ENCODE results near the gene NOP16. TPM values are rescaled to one million over a fixed set of nuclear protein-coding genes. Genes with fewer than 3 reads are reported as not detected.

The NOP16 gene
- total and polyA plus RNA-seq, 11 donors, result 9.3 to 83.4 (median 15.9) TPM

GRCh38 chr5:176339304-176339703, 49.1 kb downstream of the NOP16 start:
- no peak for ATAC-seq
- no peaks in the 10 kb centered on the region for H3K27me3 ChIP-seq
- DNase-seq, result no peak
- 94 to 97% (median 95%) methylated on average over 5 of the region's 5 CpGs for WGBS, 4 donors
- TF ChIP-seq CTCF (IDR thresholded peaks at IDR 0.05) (no peak), POLR2A (IDR thresholded peaks at IDR 0.05) (no peak)
- peaks cover 0 to 2% (median 0%) of the 10 kb centered on the region in 12 donors for H3K9me3 ChIP-seq
- H3K4me3 ChIP-seq, result no peak overlapping the region
- intact Hi-C loops (cut with DNase I), result no loop called here
- H3K4me1 ChIP-seq, result no peaks in the 10 kb centered on the region
- H3K27ac ChIP-seq, result no peak overlapping the region
- H3K36me3 ChIP-seq, result peaks cover 0 to 48% (median 15%) of the 10 kb centered on the region in 9 donors

DNA sequence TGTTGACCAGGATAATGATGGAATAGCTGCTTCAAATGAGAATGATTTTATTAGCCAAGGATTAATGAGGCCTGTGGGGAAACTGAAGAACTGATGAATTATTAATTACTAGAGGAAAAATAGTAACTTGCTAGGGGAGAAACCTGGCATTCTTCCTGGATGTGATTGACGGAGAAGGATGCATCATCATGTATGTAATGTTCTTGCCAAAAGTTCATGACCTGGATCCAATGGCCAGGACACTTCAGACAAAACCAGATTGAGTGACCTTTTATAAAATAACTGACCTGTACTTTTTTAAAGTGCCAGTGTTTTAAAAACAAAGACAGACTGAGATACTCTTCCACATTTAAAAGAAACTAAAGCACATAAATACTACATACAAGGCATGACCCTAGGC, 50.5 kb downstream of the NOP16 start:
- ATAC-seq (no peak), DNase-seq (no peak)
- Histone ChIP-seq H3K27ac (no peak overlapping the region), H3K4me3 (no peak overlapping the region), H3K27me3 (no peaks in the 10 kb centered on the region), H3K4me1 (no peaks in the 10 kb centered on the region), H3K9me3 (peaks cover 0 to 13% (median 2%) of the 10 kb centered on the region in 12 donors), H3K36me3 (peaks cover 0 to 44% (median 15%) of the 10 kb centered on the region in 9 donors)
- intact Hi-C loops (cut with DNase I), result no loop called here
- TF ChIP-seq POLR2A (IDR thresholded peaks at IDR 0.05) (no peak), CTCF (IDR thresholded peaks at IDR 0.05) (no peak)
- WGBS, 4 donors, result 52 to 65% (median 54%) methylated on average over 1 of the region's 1 CpG

DNA sequence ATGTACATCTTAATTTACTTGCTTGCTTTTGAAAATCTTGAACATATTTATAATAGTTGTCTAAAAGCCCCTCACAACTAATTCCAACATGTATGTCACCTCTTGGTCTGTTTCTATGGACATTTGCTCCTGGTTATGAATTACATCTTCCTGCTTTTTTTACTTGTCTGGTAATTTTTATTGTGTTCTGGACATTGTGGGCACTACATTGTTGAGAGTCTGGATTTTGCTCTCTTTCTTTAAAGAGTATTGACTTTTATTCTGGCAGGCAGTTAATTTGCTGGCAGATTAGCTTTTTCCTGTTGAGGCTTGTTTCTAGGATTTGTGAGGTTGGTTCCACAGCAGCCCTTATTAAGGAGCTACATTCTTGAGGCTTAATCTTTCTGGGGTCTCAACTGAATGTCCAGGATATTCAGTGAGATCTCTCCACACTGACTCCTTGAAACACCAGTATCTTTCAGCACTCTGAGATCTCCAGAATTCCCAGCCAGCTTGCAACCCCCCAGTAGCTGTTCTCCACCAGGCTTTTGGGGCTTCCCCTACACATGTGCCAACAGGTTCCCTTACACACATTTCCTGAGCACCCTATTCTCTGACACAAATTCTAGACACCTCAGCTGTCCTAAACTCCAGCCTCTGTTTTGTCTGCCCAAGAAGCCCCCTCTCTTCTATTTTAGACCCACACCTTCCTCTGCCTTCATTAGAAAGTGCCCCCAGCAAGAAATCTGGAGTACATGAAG, 54.2 kb downstream of the NOP16 start:
- ATAC-seq (no peak), DNase-seq (no peak)
- no peak overlapping the region for H3K4me3 ChIP-seq
- intact Hi-C loops (cut with DNase I), result no loop called here
- TF ChIP-seq POLR2A (IDR thresholded peaks at IDR 0.05) (no peak), CTCF (IDR thresholded peaks at IDR 0.05) (no peak)
- no peak overlapping the region for H3K27ac ChIP-seq
- H3K36me3 ChIP-seq, result peaks cover 0 to 30% (median 15%) of the 10 kb centered on the region in 9 donors
- no peaks in the 10 kb centered on the region for H3K4me1 ChIP-seq
- no peaks in the 10 kb centered on the region for H3K27me3 ChIP-seq
- H3K9me3 ChIP-seq, result peaks cover 0 to 13% (median 2%) of the 10 kb centered on the region in 12 donors

MicroRNAs encoded within 50 kb of the gene (microRNA counts, 767-probe panel; counts per million panel counts)
- 671 to 1,120 counts per million in 2 donors for microRNA hsa-miR-1271-5p

Small RNAs within 50 kb of the gene (microRNA-seq; reads per million reads assigned to microRNA genes)
- 6.7 to 19.2 (median 8.6) reads per million in 4 donors for gene MIR1271

Other genes starting within 250 kb of the NOP16 start
- 1 to 10 TPM; 2.8 to 9.0 (median 6.1) TPM for gene SIMC1, start 150.2 kb downstream of the NOP16 start, total RNA-seq
- gene SIMC1, start 150.2 kb downstream of the NOP16 start, polyA plus RNA-seq, result 1 to 10 TPM; 2.2 to 2.6 TPM
- gene KIAA1191, start 26.8 kb downstream of the NOP16 start, total RNA-seq, result 100 to 1,000 TPM in 5 of 9 donors, 10 to 100 TPM in 4; 68.4 to 143 (median 104) TPM
- 10 to 100 TPM; 42.8 to 61.8 TPM for gene KIAA1191, start 26.8 kb downstream of the NOP16 start, polyA plus RNA-seq
- gene ARL10, start 23.1 kb downstream of the NOP16 start, total RNA-seq, result 1 to 10 TPM; 2.9 to 8.1 (median 5.4) TPM
- 1 to 10 TPM; 1.5 to 4.8 TPM for gene ARL10, start 23.1 kb downstream of the NOP16 start, polyA plus RNA-seq
- gene HIGD2A, start 153 bp upstream of the NOP16 start, total RNA-seq, result 100 to 1,000 TPM; 177 to 318 (median 218) TPM
- gene HIGD2A, start 153 bp upstream of the NOP16 start, polyA plus RNA-seq, result 100 to 1,000 TPM; 229 to 454 TPM
- gene CLTB, start 27.9 kb upstream of the NOP16 start, total RNA-seq, result 100 to 1,000 TPM; 185 to 401 (median 231) TPM
- 100 to 1,000 TPM; 461 to 464 TPM for gene CLTB, start 27.9 kb upstream of the NOP16 start, polyA plus RNA-seq
- gene FAF2, start 59.8 kb upstream of the NOP16 start, total RNA-seq, result 10 to 100 TPM; 11.6 to 20.8 (median 13.6) TPM
- 10 to 100 TPM in 1 of 2 donors, 1 to 10 TPM in 1; 6.6 to 15.0 TPM for gene FAF2, start 59.8 kb upstream of the NOP16 start, polyA plus RNA-seq
- gene RNF44, start 148.8 kb upstream of the NOP16 start, total RNA-seq, result 10 to 100 TPM in 8 of 9 donors, 1 to 10 TPM in 1; 9.2 to 35.7 (median 21.0) TPM
- gene RNF44, start 148.8 kb upstream of the NOP16 start, polyA plus RNA-seq, result 10 to 100 TPM; 14.4 to 14.8 TPM
- under 1 TPM in 4 of 9 donors, not detected in 5; 0.08 to 0.67 (median 0.40) TPM for gene CDHR2, start 160.7 kb upstream of the NOP16 start, total RNA-seq
- under 1 TPM in 1 of 2 donors, not detected in 1; 0.07 TPM for gene CDHR2, start 160.7 kb upstream of the NOP16 start, polyA plus RNA-seq
- 1 to 10 TPM in 1 of 9 donors, under 1 TPM in 8; 0.25 to 1.9 (median 0.48) TPM for gene GPRIN1, start 221.6 kb upstream of the NOP16 start, total RNA-seq
- under 1 TPM; 0.15 to 0.36 TPM for gene GPRIN1, start 221.6 kb upstream of the NOP16 start, polyA plus RNA-seq
- under 1 TPM in 1 of 9 donors, not detected in 8; 0.23 TPM for gene SNCB, start 241.9 kb upstream of the NOP16 start, total RNA-seq
- gene SNCB, start 241.9 kb upstream of the NOP16 start, polyA plus RNA-seq, result not detected
- not detected for gene EIF4E1B, start 242.1 kb upstream of the NOP16 start, total RNA-seq
- gene EIF4E1B, start 242.1 kb upstream of the NOP16 start, polyA plus RNA-seq, result not detected